H1 (cell line): ENCODE data around the gene FOXC1. TPM values are rescaled to one million over a fixed set of nuclear protein-coding genes. Genes with fewer than 3 reads are reported as not detected.

ENCODE experiments used
- CTCF ChIA-PET: fragments of 300-600 bp; sonication (Branson Sonifier 250); formaldehyde crosslinking; loops from one replicate; lab custom pipeline; 2021; ENCODE audit not compliant: partially characterized antibody; lab: Charles Lee
- POLR2A ChIA-PET: fragments of 300-600 bp; sonication (Branson Sonifier 250); formaldehyde crosslinking; loops from one replicate; lab custom pipeline; 2021; ENCODE audit warnings: inconsistent platforms; ENCODE audit not compliant: partially characterized antibody; lab: Charles Lee
- DNase-seq, 2 experiments: peaks; one replicate each; pipeline versions ENCODE4 v3.0.0 to v3.0.0-alpha.2; 2010 to 2022; ENCODE audit warnings: low spot score in 2 of 2, low read depth in 1 of 2, mixed read lengths in 1 of 2
- FAIRE-seq: peaks from 2 replicates; lab custom pipeline; 2011; peaks lifted over from hg19 to GRCh38; lab: Jason Lieb, UNC
- H2AFZ ChIP-seq: 2 replicates; pipeline ENCODE4 v1.8.1; 2012; ENCODE audit warnings: low read length, inconsistent platforms
- H2AK5ac ChIP-seq: 2 replicates; pipeline ENCODE4 v1.6.1; 2013; ENCODE audit warnings: low read depth, low read length
- H2BK120ac ChIP-seq: replicated peaks from 2 replicates; pipeline ENCODE3; 2013; ENCODE audit warnings: low read depth, low read length, inconsistent platforms
- H2BK12ac ChIP-seq: 2 replicates; pipeline ENCODE4 v1.6.1; 2013; ENCODE audit warnings: low read depth, low read length
- H2BK15ac ChIP-seq: 2 replicates; pipeline ENCODE4 v1.6.1; 2013; ENCODE audit warnings: low read length
- H2BK20ac ChIP-seq: 2 replicates; pipeline ENCODE4 v1.6.1; 2013; ENCODE audit warnings: low read length
- H2BK5ac ChIP-seq: 2 replicates; pipeline ENCODE4 v1.6.1; 2013; ENCODE audit warnings: low read depth, low read length
- H3K14ac ChIP-seq: 2 replicates; pipeline ENCODE4 v1.6.1; 2013; ENCODE audit warnings: inconsistent platforms; ENCODE audit not compliant: insufficient read length
- H3K18ac ChIP-seq: 2 replicates; pipeline ENCODE4 v1.6.1; 2013; ENCODE audit warnings: low read length; ENCODE audit errors: extremely low read depth
- H3K23ac ChIP-seq: 2 replicates; pipeline ENCODE4 v1.6.1; 2013; ENCODE audit warnings: inconsistent platforms; ENCODE audit not compliant: insufficient read length
- H3K23me2 ChIP-seq: 2 replicates; pipeline ENCODE4 v1.6.1; 2013; ENCODE audit warnings: low read depth, low read length
- H3K27ac ChIP-seq: 2 replicates; pipeline ENCODE4 v1.6.1; 2011; ENCODE audit warnings: low read depth, low read length, inconsistent platforms
- H3K27me3 ChIP-seq, 4 experiments: replicated peaks in 1 of 4; 1 replicate in 1 of 4; 2 replicates in 3 of 4; pipeline versions ENCODE4 v1.6.1 to v1.8.1; 2011 to 2013; ENCODE audit warnings: low read length in 3 of 4, mild to moderate bottlenecking in 3 of 4, inconsistent platforms in 2 of 4, mixed read lengths in 2 of 4, moderate library complexity in 1 of 4; ENCODE audit not compliant: control insufficient read depth in 3 of 4, insufficient read depth in 3 of 4; ENCODE audit errors: extremely low read depth in 1 of 4
- H3K36me3 ChIP-seq, 4 experiments: 2 replicates each; pipeline versions ENCODE4 v1.6.1 to v1.8.1; 2011 to 2013; ENCODE audit warnings: mild to moderate bottlenecking in 4 of 4, low read length in 3 of 4, moderate library complexity in 2 of 4, control low read depth in 1 of 4, inconsistent platforms in 1 of 4; ENCODE audit not compliant: insufficient read depth in 4 of 4, control insufficient read depth in 2 of 4
- H3K4ac ChIP-seq: replicated peaks from 2 replicates; pipeline ENCODE3; 2013; ENCODE audit warnings: low read length, low read depth, mixed read lengths, inconsistent platforms; ENCODE audit not compliant: insufficient read length
- H3K4me1 ChIP-seq, 4 experiments: replicated peaks in 1 of 4; 1 replicate in 1 of 4; 2 replicates in 3 of 4; pipeline versions ENCODE4 v1.6.1 to v1.8.1; 2011 to 2013; ENCODE audit warnings: low read length in 3 of 4, inconsistent platforms in 2 of 4, mixed read lengths in 1 of 4; ENCODE audit not compliant: insufficient read depth in 4 of 4, control insufficient read depth in 3 of 4
- H3K4me2 ChIP-seq, 2 experiments: 2 replicates each; pipeline versions ENCODE4 v1.6.1 to v1.8.1; 2011 to 2013; ENCODE audit warnings: low read depth in 2 of 2, low read length in 2 of 2, control low read depth in 1 of 2, inconsistent platforms in 1 of 2, mild to moderate bottlenecking in 1 of 2; ENCODE audit not compliant: insufficient read depth in 1 of 2
- H3K4me3 ChIP-seq, 4 experiments: fragments of 200-600, 300-600 bp in 1 of 4; sonication (generic), shearing (Covaris generic), sonication (Bioruptor Twin) in 1 of 4; 2 replicates each; pipeline versions ENCODE4 v1.5.1 to v1.8.1; 2011 to 2016; ENCODE audit warnings: low read length in 4 of 4, low read depth in 3 of 4, control low read depth in 2 of 4, inconsistent platforms in 2 of 4, mild to moderate bottlenecking in 2 of 4, mixed read lengths in 1 of 4, moderate library complexity in 1 of 4; ENCODE audit not compliant: insufficient read depth in 2 of 4; ENCODE audit errors: extremely low read depth in 1 of 4
- H3K56ac ChIP-seq: replicated peaks from 2 replicates; pipeline ENCODE3; 2013; ENCODE audit warnings: low read depth, mild to moderate bottlenecking, mixed read lengths, low read length, inconsistent platforms; ENCODE audit not compliant: insufficient read length
- H3K79me1 ChIP-seq: 2 replicates; pipeline ENCODE4 v1.6.1; 2013; ENCODE audit warnings: low read depth, low read length, control low read depth
- H3K79me2 ChIP-seq, 2 experiments: 2 replicates each; pipeline versions ENCODE4 v1.6.1 to v1.8.1; 2012 to 2013; ENCODE audit warnings: low read length in 2 of 2, mild to moderate bottlenecking in 2 of 2, inconsistent platforms in 1 of 2; ENCODE audit not compliant: insufficient read depth in 2 of 2, control insufficient read depth in 1 of 2
- H3K9ac ChIP-seq, 4 experiments: replicated peaks in 1 of 4; 1 replicate in 1 of 4; 2 replicates in 3 of 4; pipeline versions ENCODE4 v1.6.1 to v1.8.1; 2011 to 2013; ENCODE audit warnings: low read depth in 3 of 4, low read length in 3 of 4, control low read depth in 2 of 4, mild to moderate bottlenecking in 2 of 4, moderate library complexity in 2 of 4, inconsistent platforms in 1 of 4; ENCODE audit errors: extremely low read depth in 1 of 4
- H3K9me3 ChIP-seq, 2 experiments: 2 replicates each; pipeline versions ENCODE4 v1.6.1 to v1.8.1; 2012 to 2013; ENCODE audit warnings: mild to moderate bottlenecking in 2 of 2, moderate library complexity in 2 of 2, control low read depth in 1 of 2, inconsistent platforms in 1 of 2, low read depth in 1 of 2, low read length in 1 of 2, mixed read lengths in 1 of 2; ENCODE audit not compliant: insufficient read depth in 2 of 2
- H4K20me1 ChIP-seq, 2 experiments: replicated peaks in 1 of 2; 2 replicates each; pipeline versions ENCODE3 to v1.8.1; 2011 to 2013; ENCODE audit warnings: inconsistent platforms in 2 of 2, low read length in 2 of 2, mild to moderate bottlenecking in 1 of 2; ENCODE audit not compliant: insufficient read depth in 2 of 2, control insufficient read depth in 1 of 2
- H4K5ac ChIP-seq: 2 replicates; pipeline ENCODE4 v1.6.1; 2013; ENCODE audit warnings: low read length, low read depth, mixed read lengths, inconsistent platforms; ENCODE audit not compliant: insufficient read length
- H4K8ac ChIP-seq: 2 replicates; pipeline ENCODE4 v1.8.0; 2013; ENCODE audit warnings: mild to moderate bottlenecking, moderate library complexity, low read length, inconsistent platforms; ENCODE audit not compliant: insufficient read depth; ENCODE audit errors: extremely low read depth
- H4K91ac ChIP-seq: replicated peaks from 2 replicates; pipeline ENCODE3; 2013; ENCODE audit warnings: low read length, mixed read lengths, inconsistent platforms; ENCODE audit not compliant: insufficient read length
- EP300 ChIP-seq, 2 experiments: IDR thresholded peaks; 1 replicate in 1 of 2; 2 replicates in 1 of 2; pipeline ENCODE4 v1.6.1; 2011 to 2012; ENCODE audit warnings: low read depth in 2 of 2, low read length in 2 of 2, mild to moderate bottlenecking in 2 of 2, borderline replicate concordance in 1 of 2, inconsistent platforms in 1 of 2, moderate library complexity in 1 of 2
- WGBS, 2 experiments: shearing (Covaris generic) in 1 of 2; methylation state at CpG; one replicate each; pipeline versions ENCODE4 v1.1.6 to v1.1.7; 2013 to 2015; ENCODE audit warnings: low lambda C conversion rate in 2 of 2, mixed read lengths in 2 of 2, inconsistent platforms in 1 of 2, low coverage in 1 of 2, missing lambda C conversion rate in 1 of 2; ENCODE audit not compliant: insufficient replicate concordance in 2 of 2, insufficient coverage in 1 of 2, insufficient read length in 1 of 2; ENCODE audit errors: extremely low coverage in 1 of 2, missing lambda C conversion rate in 1 of 2; 5-methylcytosine and 5-hydroxymethylcytosine counted together
- polyA plus RNA-seq, 7 experiments: library from polyadenylated mRNA; depleted of rRNA in 3 of 7; stranded (reverse) in 5 of 7; unstranded in 2 of 7; fragments of >200 nt in 5 of 7; fragments of 200-250 nt in 2 of 7; gene quantifications; 1 replicate in 5 of 7; 2 replicates in 1 of 7; 4 replicates in 1 of 7; pipeline versions ENCODE4 v1.2.1 to v1.2.3, GENCODE V29; 2011 to 2013; ENCODE audit warnings: missing spikeins in 2 of 7, mixed read lengths in 2 of 7
- total RNA-seq: library from RNA; stranded (reverse); fragmentation: NEBNext Ultra II Directional; extraction: Animal tissue kit (Norgen Biotek cat#: 25700); gene quantifications from 2 replicates; pipeline ENCODE4 v1.2.1, GENCODE V29; 2021

The FOXC1 gene
- total and polyA plus RNA-seq, 2 of the 8 experiments (the other 6 are each of a cell fraction or from before 2014, with no cell fraction given): 0.22 TPM; not detected in 1

GRCh38 chr6:1579096-1579495, 30.6 kb upstream of the FOXC1 start:
- FAIRE-seq: no peak
- H3K4me1 ChIP-seq: peaks cover 0 to 8% (median 4%) of the 10 kb centered on the region in 4 experiments; a peak in 4 of 7 replicates
- POLR2A ChIA-PET: no interaction called here

More at GRCh38 chr6:1579096-1579495, 30.6 kb upstream of the FOXC1 start:
- Histone ChIP-seq H4K91ac (no peak overlapping the region), H4K5ac (no peak overlapping the region), H2AK5ac (no peak overlapping the region), H4K20me1 (no peaks in the 10 kb centered on the region), H3K56ac (no peak overlapping the region), H3K79me1 (no peaks in the 10 kb centered on the region), H3K79me2 (no peaks in the 10 kb centered on the region), H4K8ac (no peak overlapping the region), H3K27me3 (peaks cover 0 to 3% (median 0%) of the 10 kb centered on the region in 4 experiments; a peak in 1 of 7 replicates), H2BK15ac (no peak overlapping the region), H2BK20ac (no peak overlapping the region), H3K36me3 (no peaks in the 10 kb centered on the region), H3K27ac (no peak overlapping the region), H3K4ac (no peak overlapping the region), H2BK5ac (no peak overlapping the region), H3K23ac (no peak overlapping the region), H2AFZ (no peak overlapping the region), H3K23me2 (no peaks in the 10 kb centered on the region), H3K14ac (no peak overlapping the region), H3K4me3 (no peak overlapping the region), H3K18ac (no peak overlapping the region), H2BK120ac (no peak overlapping the region), H2BK12ac (no peak overlapping the region), H3K9me3 (no peaks in the 10 kb centered on the region), H3K9ac (no peak overlapping the region), H3K4me2 (no peak overlapping the region)
- DNase-seq: no peak
- TF ChIP-seq EP300 (IDR thresholded peaks at IDR 0.05; ENCODE audit: borderline replicate concordance in 1 of 2, low read depth in 2 of 2, low read length in 2 of 2): no peak
- WGBS, 2 experiments: 89% methylated on average over 5 of the region's 5 CpGs; no CpG with 5 or more reads in 1 of the 2 experiments
- CTCF ChIA-PET: interaction anchor here (0.6 kb wide), 1 partner anchor 806 kb away, joined by 4 read pairs; no protein-coding TSS in a partner anchor
